Adrenal gland (tissue), 12 donors: ENCODE data around the gene LGALSL. TPM values are rescaled to one million over a fixed set of nuclear protein-coding genes. Genes with fewer than 3 reads are reported as not detected.

Source experiments
- DNase-seq, 7 donors: peaks; one replicate each; pipeline ENCODE4 v3.0.0-alpha.2; 2019 to 2020
- H3K27ac ChIP-seq, 5 donors: fragments of 200-600 bp; sonication (generic) in 4 of 5; 1 replicate in 3 of 5; 2 replicates in 2 of 5; pipeline versions ENCODE4 v1.5.1 to v1.8.0; 2016 to 2020; ENCODE audit warnings: mild to moderate bottlenecking in 1 of 5
- H3K27me3 ChIP-seq: fragments of 200-600 bp; 2 replicates; pipeline ENCODE4 v1.8.0; 2021
- H3K36me3 ChIP-seq, 2 donors: fragments of 200-600 bp; replicated peaks in 1 of 2; 1 replicate in 1 of 2; 2 replicates in 1 of 2; pipeline versions ENCODE4 v1.5.1 to v1.8.0; 2018 to 2022
- H3K4me1 ChIP-seq, 2 donors: fragments of 200-600 bp; replicated peaks in 1 of 2; 1 replicate in 1 of 2; 2 replicates in 1 of 2; pipeline versions ENCODE4 v1.5.1 to v1.8.0; 2018 to 2021
- H3K4me3 ChIP-seq, 4 donors: fragments of 200-600 bp; sonication (generic) in 3 of 4; one replicate each; pipeline ENCODE4 v1.5.1; 2016 to 2018
- H3K9me3 ChIP-seq, 3 donors: fragments of 200-600 bp; sonication (generic) in 1 of 3; replicated peaks in 1 of 3; 1 replicate in 2 of 3; 2 replicates in 1 of 3; pipeline versions ENCODE4 v1.5.1 to v1.8.0; 2016 to 2021
- POLR2A ChIP-seq, 2 donors: fragments of 450-650 bp; IDR thresholded peaks; one replicate each; pipeline ENCODE4 v1.6.1; 2017; ENCODE audit warnings: antibody characterized with exemption in 2 of 2, mild to moderate bottlenecking in 2 of 2, moderate library complexity in 1 of 2
- WGBS, 4 donors: extraction: QIAGEN DNeasy Blood & Tissue Kit in 2 of 4; methylation state at CpG; one replicate each; pipeline versions ENCODE4 v1.1.5 to v1.1.7; 2013 to 2017; 5-methylcytosine and 5-hydroxymethylcytosine counted together
- intact Hi-C, 2 donors: fragments of 100-400 bp; cut with DNase I; formaldehyde crosslinking; loops; one replicate each; pipeline versions ENCODE4 v1.14.1 to v1.15.0; 2022 to 2023
- polyA plus RNA-seq, 3 donors: library from polyadenylated mRNA; stranded (reverse); fragments of 200-250 nt in 2 of 3; fragments of 350-450 nt in 1 of 3; fragmentation: Illumina TruSeq in 1 of 3; extraction: RNeasy Lipid Tissue Mini Kit (QIAGEN cat#74804) in 1 of 3; gene quantifications; one replicate each; pipeline ENCODE4 v1.2.3, GENCODE V29; 2013 to 2014
- total RNA-seq, 9 donors: library from RNA; depleted of rRNA in 4 of 9; stranded (reverse); fragments of >200 nt in 4 of 9; fragments of 120-200 nt in 1 of 9; fragmentation: NEBNext Ultra II Directional in 1 of 9; extraction: Animal tissue kit (Norgen Biotek cat#: 25700) in 1 of 9; gene quantifications; one replicate each; pipeline versions ENCODE4 v1.1.0 to v1.2.4, GENCODE V29; 2013 to 2023
- TF ChIP-seq, protein P1 (sequence below), 6 experiments: fragments of 450-650 bp in 4 of 6; fragments of 200-600 bp in 2 of 6; sonication (generic) in 1 of 6; IDR thresholded peaks; 1 replicate in 5 of 6; 2 replicates in 1 of 6; pipeline versions ENCODE4 v1.5.1 to v1.8.0; 2016 to 2021; ENCODE audit warnings: antibody characterized with exemption in 6 of 6, mild to moderate bottlenecking in 2 of 6, moderate library complexity in 1 of 6
- donor health status: healthy with polysubstance abuse.
- donor health status: Bipolar disorder and iron deficiency.
- donor health status: DM: yes; HTN: yes; CAD: no.
- donor health status: DM: no; HTN: no; CAD: no.
- donor health status: DM: no; HTN: no; CAD: no.
- donor health status: DM: yes; HTN: yes; CAD: no.

The LGALSL gene
- total and polyA plus RNA-seq, 12 donors: 13.4 to 79.5 (median 31.3) TPM

DNA sequence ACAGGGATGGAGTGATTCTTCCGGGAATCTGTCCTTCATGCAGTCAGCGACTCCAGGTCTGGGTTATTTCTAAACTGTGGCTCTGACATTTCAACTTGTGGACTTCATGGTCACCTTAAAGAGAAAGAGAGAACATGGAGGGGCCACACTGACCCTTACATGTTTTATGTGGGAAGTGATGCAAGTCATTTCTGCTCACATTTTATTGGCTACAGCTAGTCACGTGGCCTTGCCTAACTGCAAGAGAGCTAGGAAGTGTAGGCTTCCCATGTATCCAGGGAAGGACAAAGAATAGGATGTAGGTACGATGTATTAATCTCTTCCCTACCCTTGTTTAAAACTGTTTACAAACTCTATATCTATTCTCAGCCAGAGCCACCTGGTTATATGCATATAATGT, 39.8 kb downstream of the LGALSL start:
- TF ChIP-seq POLR2A (IDR thresholded peaks at IDR 0.05): no peak
- TF ChIP-seq, protein P1, sequence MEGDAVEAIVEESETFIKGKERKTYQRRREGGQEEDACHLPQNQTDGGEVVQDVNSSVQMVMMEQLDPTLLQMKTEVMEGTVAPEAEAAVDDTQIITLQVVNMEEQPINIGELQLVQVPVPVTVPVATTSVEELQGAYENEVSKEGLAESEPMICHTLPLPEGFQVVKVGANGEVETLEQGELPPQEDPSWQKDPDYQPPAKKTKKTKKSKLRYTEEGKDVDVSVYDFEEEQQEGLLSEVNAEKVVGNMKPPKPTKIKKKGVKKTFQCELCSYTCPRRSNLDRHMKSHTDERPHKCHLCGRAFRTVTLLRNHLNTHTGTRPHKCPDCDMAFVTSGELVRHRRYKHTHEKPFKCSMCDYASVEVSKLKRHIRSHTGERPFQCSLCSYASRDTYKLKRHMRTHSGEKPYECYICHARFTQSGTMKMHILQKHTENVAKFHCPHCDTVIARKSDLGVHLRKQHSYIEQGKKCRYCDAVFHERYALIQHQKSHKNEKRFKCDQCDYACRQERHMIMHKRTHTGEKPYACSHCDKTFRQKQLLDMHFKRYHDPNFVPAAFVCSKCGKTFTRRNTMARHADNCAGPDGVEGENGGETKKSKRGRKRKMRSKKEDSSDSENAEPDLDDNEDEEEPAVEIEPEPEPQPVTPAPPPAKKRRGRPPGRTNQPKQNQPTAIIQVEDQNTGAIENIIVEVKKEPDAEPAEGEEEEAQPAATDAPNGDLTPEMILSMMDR (IDR thresholded peaks at IDR 0.05): no peak
- WGBS, 4 donors: 83 to 87% (median 85%) methylated on average over 4 of the region's 4 CpGs
- Histone ChIP-seq H3K27me3 (no peaks in the 10 kb centered on the region), H3K9me3 (no peaks in the 10 kb centered on the region), H3K27ac (no peak overlapping the region), H3K4me1 (no peaks in the 10 kb centered on the region), H3K4me3 (no peak overlapping the region), H3K36me3 (no peaks in the 10 kb centered on the region)
- intact Hi-C loops: no loop called here
- no peak for DNase-seq

DNA sequence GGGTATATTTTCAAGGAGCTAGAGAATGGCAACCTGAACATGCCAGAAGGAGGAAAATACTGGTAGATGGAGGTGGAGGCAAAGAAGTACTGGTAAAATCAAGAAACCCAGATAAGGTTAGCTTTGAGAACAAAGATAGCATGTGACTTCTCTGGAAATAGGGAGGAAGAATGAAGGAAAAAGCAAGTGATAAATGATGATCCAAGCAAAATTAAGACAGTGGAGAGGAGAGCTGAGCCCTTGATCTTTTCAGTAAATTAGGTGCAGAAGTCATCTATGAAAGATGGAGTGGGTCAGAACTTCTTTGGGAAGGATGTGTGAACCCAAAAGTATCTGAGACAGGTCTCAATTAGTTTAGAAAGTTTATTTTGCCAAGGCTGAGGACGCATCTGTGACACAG, 44.5 kb downstream of the LGALSL start:
- Histone ChIP-seq H3K9me3 (no peaks in the 10 kb centered on the region), H3K4me3 (no peak overlapping the region), H3K4me1 (no peaks in the 10 kb centered on the region), H3K27me3 (no peaks in the 10 kb centered on the region), H3K36me3 (no peaks in the 10 kb centered on the region), H3K27ac (no peak overlapping the region)
- TF ChIP-seq, protein P1 (IDR thresholded peaks at IDR 0.05): no peak
- TF ChIP-seq POLR2A (IDR thresholded peaks at IDR 0.05): no peak
- 82 to 89% (median 86%) methylated on average over 1 of the region's 1 CpG for WGBS, 4 donors
- intact Hi-C loops: no loop called here
- no peak for DNase-seq

DNA sequence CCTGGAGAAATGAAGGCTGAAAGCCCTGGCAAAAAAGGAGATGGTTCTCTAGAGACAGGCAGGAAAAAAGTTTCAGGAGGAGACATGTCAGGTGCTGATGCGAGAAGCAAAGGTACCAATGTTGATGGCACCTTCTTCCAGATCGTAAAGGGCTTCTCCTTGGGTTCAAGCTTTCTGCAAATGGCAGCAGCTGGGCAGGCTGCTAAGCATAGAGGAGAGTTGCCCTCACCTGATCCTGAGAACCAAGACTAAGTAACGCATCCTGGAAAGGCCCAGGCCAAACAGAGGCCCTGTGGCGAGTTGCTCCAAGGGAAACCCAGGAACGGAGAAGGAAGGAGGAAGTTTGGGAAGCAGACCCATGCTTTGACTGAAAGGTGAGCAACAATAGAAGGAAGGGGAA, 46.6 kb downstream of the LGALSL start:
- Histone ChIP-seq H3K27ac (no peak overlapping the region), H3K9me3 (no peaks in the 10 kb centered on the region), H3K4me3 (no peak overlapping the region), H3K36me3 (no peaks in the 10 kb centered on the region), H3K27me3 (no peaks in the 10 kb centered on the region), H3K4me1 (no peaks in the 10 kb centered on the region)
- no peak for TF ChIP-seq POLR2A (IDR thresholded peaks at IDR 0.05)
- TF ChIP-seq, protein P1 (IDR thresholded peaks at IDR 0.05): no peak
- DNase-seq: no peak
- intact Hi-C loops: no loop called here
- 86 to 89% (median 87%) methylated on average over 5 of the region's 5 CpGs for WGBS, 4 donors

DNA sequence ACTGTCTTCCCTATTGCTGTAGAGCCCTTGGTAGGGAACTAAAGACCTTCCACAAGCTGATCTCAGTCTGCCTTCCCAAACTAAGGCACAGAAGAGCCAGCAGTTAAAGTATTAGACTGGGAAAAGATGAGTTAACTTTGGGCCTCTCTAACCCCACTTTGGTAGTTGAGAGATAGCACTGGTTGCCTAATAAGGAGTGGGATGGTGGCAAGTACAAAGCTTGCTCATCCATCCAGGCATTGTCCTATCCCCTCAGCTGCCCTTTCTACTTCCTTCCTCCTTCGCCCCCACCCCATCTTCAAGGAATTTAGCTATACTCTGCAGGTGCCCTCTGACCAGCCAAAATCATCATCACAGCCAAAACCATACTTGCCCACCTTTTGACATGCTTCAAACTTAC, 48.0 kb downstream of the LGALSL start:
- no peaks in the 10 kb centered on the region for H3K9me3 ChIP-seq
- no peak overlapping the region for H3K27ac ChIP-seq
- WGBS, 4 donors: 36 to 68% (median 60%) methylated on average over 1 of the region's 1 CpG
- H3K4me1 ChIP-seq: no peaks in the 10 kb centered on the region
- TF ChIP-seq, protein P1 (IDR thresholded peaks at IDR 0.05): no peak
- TF ChIP-seq POLR2A (IDR thresholded peaks at IDR 0.05): no peak
- no peak overlapping the region for H3K4me3 ChIP-seq
- intact Hi-C loops: no loop called here
- H3K27me3 ChIP-seq: no peaks in the 10 kb centered on the region
- DNase-seq: no peak
- no peaks in the 10 kb centered on the region for H3K36me3 ChIP-seq
